Ramos (cell line): ENCODE measurements around the gene TAS2R1.

Experiments
- in situ Hi-C: fragments of 300-500 bp; cut with MboI; formaldehyde crosslinking; loops from one replicate; pipeline ENCODE4 v1.14.3; 2022; ENCODE audit warnings: low sequenced_read_pairs; ENCODE audit not compliant: unreplicated experiment

The TAS2R1 gene

GRCh38 chr5:9596171-9596780 lies 33.9 kb downstream of the TAS2R1 start:
- in situ Hi-C loops: no loop called here

- in situ Hi-C loops: no loop called here
Measured at GRCh38 chr5:9594913-9595312, 35.2 kb downstream of the TAS2R1 start.

GRCh38 chr5:9589049-9589835 lies 40.9 kb downstream of the TAS2R1 start:
- in situ Hi-C loops: no loop called here

GRCh38 chr5:9588254-9588653 lies 41.9 kb downstream of the TAS2R1 start:
- in situ Hi-C loops: no loop called here

GRCh38 chr5:9587135-9587534 lies 43.0 kb downstream of the TAS2R1 start:
- in situ Hi-C loops: no loop called here

- in situ Hi-C loops: no loop called here
Measured at GRCh38 chr5:9582406-9582805, 47.7 kb downstream of the TAS2R1 start.
